HG03139 (cell line): ENCODE measurements around the gene SKIDA1.
A peak's percentile ranks its signal among the peaks of the same experiment; 100 is the strongest.
"Not testable (repeated sequence)": the region's sequence is repeated elsewhere in the genome, so short reads cannot be mapped to it uniquely, and the experiment has no call there.

Source experiments
- ATAC-seq: cut with Tn5 transposase; IDR thresholded peaks from one replicate; pipeline ENCODE4 v1.9.1; 2021; ENCODE audit not compliant: unreplicated experiment

SKIDA1 gene

GRCh38 chr10:21525367-21526187 lies at the start of gene SKIDA1:
Gene SKIDA1 (minus strand): TSS chr10:21525682. CDS start chr10:21517822, 7,860 bp downstream.
- ATAC-seq = peak; percentile 59

- not testable (repeated sequence) for ATAC-seq
Observed at GRCh38 chr10:21574514-21574913, 49.0 kb upstream of the SKIDA1 start.

GRCh38 chr10:21572578-21572977 lies 47.1 kb upstream of the SKIDA1 start:
- ATAC-seq = no peak

GRCh38 chr10:21570761-21571521 lies 45.5 kb upstream of the SKIDA1 start:
- ATAC-seq = no peak

- not testable (repeated sequence) for ATAC-seq
Observed at GRCh38 chr10:21558984-21559383, 33.5 kb upstream of the SKIDA1 start.

- no peak for ATAC-seq
Observed at GRCh38 chr10:21556527-21556926, 31.0 kb upstream of the SKIDA1 start.

- ATAC-seq = no peak
Observed at GRCh38 chr10:21552638-21553037, 27.2 kb upstream of the SKIDA1 start.

- ATAC-seq = no peak
Observed at GRCh38 chr10:21547246-21547645, 21.8 kb upstream of the SKIDA1 start.

- ATAC-seq = not testable (repeated sequence)
Observed at GRCh38 chr10:21540701-21541100, 15.2 kb upstream of the SKIDA1 start.

- no peak for ATAC-seq
Observed at GRCh38 chr10:21536874-21537273, 11.4 kb upstream of the SKIDA1 start.

GRCh38 chr10:21535976-21536375 lies 10.5 kb upstream of the SKIDA1 start:
- not testable (repeated sequence) for ATAC-seq

- ATAC-seq = no peak
Observed at GRCh38 chr10:21535494-21535965, 10.0 kb upstream of the SKIDA1 start.

- ATAC-seq = peak; percentile 23
Observed at GRCh38 chr10:21534604-21535493, 9.4 kb upstream of the SKIDA1 start.

- no peak for ATAC-seq
Observed at GRCh38 chr10:21534280-21534586, 8.8 kb upstream of the SKIDA1 start.

- peak; percentile 88 for ATAC-seq
Observed at GRCh38 chr10:21533467-21534279, 8.2 kb upstream of the SKIDA1 start, which contains the start of gene MLLT10. Gene MLLT10 (plus strand): TSS chr10:21534232. CDS start chr10:21534645, 413 bp downstream.

- no peak for ATAC-seq
Observed at GRCh38 chr10:21532694-21533466, 7.4 kb upstream of the SKIDA1 start.

- ATAC-seq = no peak
Observed at GRCh38 chr10:21531164-21531563, 5.7 kb upstream of the SKIDA1 start.

GRCh38 chr10:21530641-21531040 lies 5.2 kb upstream of the SKIDA1 start:
- no peak for ATAC-seq

GRCh38 chr10:21530168-21530567 lies 4.7 kb upstream of the SKIDA1 start:
- ATAC-seq = no peak
